ENCODE results near the gene ZNF439.
A peak's percentile ranks its signal among the peaks of the same experiment; 100 is the strongest.
"Not testable (repeated sequence)": the region's sequence is repeated elsewhere in the genome, so short reads cannot be mapped to it uniquely, and the experiment has no call there.

Gene ZNF439

DNA sequence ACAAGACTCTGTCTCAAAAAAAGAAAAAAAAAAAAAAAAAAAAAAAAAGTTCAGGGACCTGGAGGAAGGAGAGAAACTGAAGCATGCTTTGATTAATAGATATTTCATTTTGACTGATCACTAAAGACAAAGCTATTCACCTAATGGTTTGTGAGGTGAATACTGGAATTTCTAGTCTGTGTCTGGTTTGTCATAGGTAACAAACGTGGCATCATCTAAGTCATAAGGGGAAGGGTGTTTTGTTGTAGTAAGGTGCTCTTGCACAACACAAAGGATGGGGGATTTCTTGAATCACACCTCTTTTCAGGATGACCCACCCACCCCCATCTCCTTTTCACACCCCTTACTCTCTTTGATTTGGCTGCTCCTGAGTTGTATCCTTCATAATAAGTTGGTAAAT is 25.2 kb downstream of the ZNF439 start:
- no peak overlapping the region for H3K4me3 ChIP-seq (ENCODE audit: low read length)
- H3K27me3 ChIP-seq (ENCODE audit: control insufficient read depth, insufficient read depth, low read length): no peaks in the 10 kb centered on the region
- H3K36me3 ChIP-seq (ENCODE audit: insufficient read depth, low read length): peaks cover 5% of the 10 kb centered on the region
- no peak overlapping the region for H3K9ac ChIP-seq (ENCODE audit: low read depth, low read length)
- peaks cover 10% of the 10 kb centered on the region for H3K9me3 ChIP-seq (replicated peaks; ENCODE audit: low read length)
- H3K4me2 ChIP-seq (ENCODE audit: low read length): no peak overlapping the region
- no peaks in the 10 kb centered on the region for H3K4me1 ChIP-seq (ENCODE audit: control insufficient read depth, insufficient read depth, low read length)

DNA sequence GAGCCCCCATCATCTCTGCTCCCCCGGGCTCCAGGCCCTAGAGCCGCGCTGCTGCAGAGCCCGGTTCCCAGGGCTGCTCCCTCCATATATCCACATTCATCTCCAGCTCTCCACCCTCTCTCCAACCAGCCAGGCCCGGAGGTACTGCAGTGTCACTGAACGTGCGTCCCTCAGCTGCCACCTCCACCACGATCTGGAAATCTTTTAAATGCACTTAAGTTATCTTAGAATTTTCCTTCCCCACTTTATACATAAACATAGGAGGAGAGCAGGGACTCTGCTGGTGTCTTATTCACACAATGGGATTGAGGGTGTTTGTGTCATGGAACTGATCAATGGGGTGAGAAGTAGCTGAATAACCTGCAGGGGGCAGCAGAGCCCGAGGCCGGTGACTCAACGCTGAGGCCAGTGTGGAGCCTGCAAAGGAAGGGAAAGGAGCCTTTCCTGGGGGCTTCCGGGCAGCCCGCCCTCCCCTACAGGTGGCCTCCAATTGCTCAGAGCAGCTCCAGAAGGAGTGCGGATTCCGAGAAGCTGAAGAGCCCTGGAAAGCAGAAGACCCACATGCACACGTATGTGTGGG is 31.3 kb downstream of the ZNF439 start:
- not testable (repeated sequence) for H3K4me3 ChIP-seq (ENCODE audit: low read length); H3K9me3 ChIP-seq (replicated peaks; ENCODE audit: low read length); H3K9ac ChIP-seq (ENCODE audit: low read depth, low read length); H3K4me2 ChIP-seq (ENCODE audit: low read length); H3K4me1 ChIP-seq (ENCODE audit: control insufficient read depth, insufficient read depth, low read length); H3K36me3 ChIP-seq (ENCODE audit: insufficient read depth, low read length)
- H3K27me3 ChIP-seq (ENCODE audit: control insufficient read depth, insufficient read depth, low read length): peaks cover 11% of the 10 kb centered on the region

DNA sequence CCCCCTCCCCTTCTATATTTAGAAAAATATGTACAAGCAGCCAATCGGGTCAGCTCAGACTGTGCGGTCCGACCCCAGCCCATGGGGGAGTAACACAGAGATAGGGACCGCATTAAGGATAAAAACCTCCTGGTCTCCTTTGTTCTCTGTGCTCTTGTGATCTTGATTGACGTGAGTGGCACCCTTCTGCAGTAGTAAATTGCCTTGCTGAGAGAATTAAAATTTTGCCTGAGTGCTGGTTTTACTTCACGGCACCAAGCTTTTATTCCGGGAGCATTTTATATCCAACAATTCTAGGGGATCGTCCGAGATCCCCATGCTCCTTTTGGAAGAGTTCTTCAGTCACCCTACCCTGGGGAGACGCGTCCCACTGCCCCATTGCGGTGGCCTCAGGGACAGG is 32.1 kb downstream of the ZNF439 start:
- no peak overlapping the region for H3K4me3 ChIP-seq (ENCODE audit: low read length)
- peaks cover 11% of the 10 kb centered on the region for H3K27me3 ChIP-seq (ENCODE audit: control insufficient read depth, insufficient read depth, low read length)
- H3K9ac ChIP-seq (ENCODE audit: low read depth, low read length): no peak overlapping the region
- H3K9me3 ChIP-seq (replicated peaks; ENCODE audit: low read length): no peaks in the 10 kb centered on the region
- no peaks in the 10 kb centered on the region for H3K36me3 ChIP-seq (ENCODE audit: insufficient read depth, low read length)
- no peaks in the 10 kb centered on the region for H3K4me1 ChIP-seq (ENCODE audit: control insufficient read depth, insufficient read depth, low read length)
- H3K4me2 ChIP-seq (ENCODE audit: low read length): no peak overlapping the region

DNA sequence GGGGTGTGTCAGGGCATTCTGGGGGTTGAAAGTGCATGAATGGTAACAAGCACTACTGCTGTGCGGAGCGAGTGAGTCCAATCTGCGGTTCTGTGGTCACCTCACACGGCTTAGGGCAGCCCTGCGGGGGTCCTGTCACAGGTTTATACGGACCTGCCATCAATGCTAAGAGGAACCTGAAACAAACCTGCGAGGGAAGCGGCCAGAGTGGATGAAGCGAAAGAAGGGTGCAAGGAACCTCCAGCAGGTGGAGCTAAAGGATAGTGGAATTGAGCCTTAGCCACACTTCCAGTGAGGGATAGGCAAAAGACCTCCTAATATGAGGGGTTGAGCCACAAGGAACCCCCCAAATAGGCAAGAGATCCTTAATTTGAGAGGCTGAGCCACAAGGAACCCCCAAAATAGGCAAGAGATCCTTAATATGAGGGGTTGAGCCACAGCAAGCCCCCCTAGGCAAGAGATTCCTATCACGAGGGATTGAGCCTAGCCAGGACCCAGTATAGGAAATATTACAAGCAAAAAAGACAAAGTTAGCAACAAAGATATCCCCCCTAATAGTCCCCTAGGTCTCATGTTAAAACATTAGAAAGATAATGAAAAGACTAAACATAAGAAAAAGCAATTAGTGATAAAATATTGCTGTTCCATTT is 32.8 kb downstream of the ZNF439 start:
- H3K36me3 ChIP-seq (ENCODE audit: insufficient read depth, low read length): no peaks in the 10 kb centered on the region
- H3K27me3 ChIP-seq (ENCODE audit: control insufficient read depth, insufficient read depth, low read length): peaks cover 11% of the 10 kb centered on the region
- H3K9ac ChIP-seq (ENCODE audit: low read depth, low read length): no peak overlapping the region
- no peaks in the 10 kb centered on the region for H3K4me1 ChIP-seq (ENCODE audit: control insufficient read depth, insufficient read depth, low read length)
- no peak overlapping the region for H3K4me3 ChIP-seq (ENCODE audit: low read length)
- peak overlapping the region; percentile 58 for H3K4me2 ChIP-seq (ENCODE audit: low read length)
- H3K9me3 ChIP-seq (replicated peaks; ENCODE audit: low read length): no peaks in the 10 kb centered on the region

DNA sequence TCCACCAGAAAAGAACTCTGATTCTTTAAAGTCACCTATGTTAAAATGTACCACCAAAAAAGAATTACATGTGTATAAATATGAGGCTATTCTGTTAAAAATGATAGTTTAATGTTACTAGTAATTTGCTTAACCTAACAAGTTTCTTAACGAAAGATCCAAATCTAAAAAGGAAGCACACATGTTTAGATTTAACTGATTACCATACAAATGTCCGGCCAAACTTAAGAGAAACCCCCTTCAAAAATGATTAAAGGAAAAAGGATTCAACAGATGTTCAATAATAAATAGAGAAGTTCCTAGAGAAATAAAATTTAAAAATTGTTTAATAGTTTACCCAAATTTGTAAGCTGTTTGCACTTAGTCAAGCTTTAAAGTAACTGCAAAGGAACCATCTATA is 34.1 kb downstream of the ZNF439 start:
- Histone ChIP-seq H3K4me2 (ENCODE audit: low read length) (no peak overlapping the region), H3K4me1 (ENCODE audit: control insufficient read depth, insufficient read depth, low read length) (peaks cover 3% of the 10 kb centered on the region), H3K4me3 (ENCODE audit: low read length) (no peak overlapping the region), H3K9ac (ENCODE audit: low read depth, low read length) (no peak overlapping the region), H3K9me3 (replicated peaks; ENCODE audit: low read length) (no peaks in the 10 kb centered on the region), H3K36me3 (ENCODE audit: insufficient read depth, low read length) (no peaks in the 10 kb centered on the region), H3K27me3 (ENCODE audit: control insufficient read depth, insufficient read depth, low read length) (peaks cover 11% of the 10 kb centered on the region)

DNA sequence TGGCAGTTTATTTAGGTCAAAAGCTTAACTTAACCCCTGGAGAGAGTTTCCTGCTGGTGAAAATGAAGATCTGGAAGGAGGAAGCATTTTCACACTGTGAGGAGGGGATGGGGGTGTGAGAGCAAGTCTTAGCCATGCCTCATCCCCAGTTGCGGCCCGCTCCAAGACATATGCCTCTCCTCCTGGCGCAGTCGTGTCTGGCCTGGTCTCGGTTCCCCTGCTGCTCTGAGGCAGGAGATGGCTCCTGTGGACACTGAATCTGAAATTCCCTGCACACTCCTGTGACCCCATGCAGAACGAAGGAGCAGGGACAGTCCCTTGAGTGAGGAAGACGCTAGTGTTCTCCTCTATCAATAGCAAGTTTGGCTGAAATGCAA is 38.7 kb downstream of the ZNF439 start:
- Histone ChIP-seq H3K27me3 (ENCODE audit: control insufficient read depth, insufficient read depth, low read length) (peaks cover 5% of the 10 kb centered on the region), H3K4me1 (ENCODE audit: control insufficient read depth, insufficient read depth, low read length) (peaks cover 7% of the 10 kb centered on the region), H3K9ac (ENCODE audit: low read depth, low read length) (no peak overlapping the region), H3K4me2 (ENCODE audit: low read length) (peak overlapping the region; percentile 92), H3K9me3 (replicated peaks; ENCODE audit: low read length) (no peaks in the 10 kb centered on the region), H3K4me3 (ENCODE audit: low read length) (peak overlapping the region; percentile 94), H3K36me3 (ENCODE audit: insufficient read depth, low read length) (no peaks in the 10 kb centered on the region)

DNA sequence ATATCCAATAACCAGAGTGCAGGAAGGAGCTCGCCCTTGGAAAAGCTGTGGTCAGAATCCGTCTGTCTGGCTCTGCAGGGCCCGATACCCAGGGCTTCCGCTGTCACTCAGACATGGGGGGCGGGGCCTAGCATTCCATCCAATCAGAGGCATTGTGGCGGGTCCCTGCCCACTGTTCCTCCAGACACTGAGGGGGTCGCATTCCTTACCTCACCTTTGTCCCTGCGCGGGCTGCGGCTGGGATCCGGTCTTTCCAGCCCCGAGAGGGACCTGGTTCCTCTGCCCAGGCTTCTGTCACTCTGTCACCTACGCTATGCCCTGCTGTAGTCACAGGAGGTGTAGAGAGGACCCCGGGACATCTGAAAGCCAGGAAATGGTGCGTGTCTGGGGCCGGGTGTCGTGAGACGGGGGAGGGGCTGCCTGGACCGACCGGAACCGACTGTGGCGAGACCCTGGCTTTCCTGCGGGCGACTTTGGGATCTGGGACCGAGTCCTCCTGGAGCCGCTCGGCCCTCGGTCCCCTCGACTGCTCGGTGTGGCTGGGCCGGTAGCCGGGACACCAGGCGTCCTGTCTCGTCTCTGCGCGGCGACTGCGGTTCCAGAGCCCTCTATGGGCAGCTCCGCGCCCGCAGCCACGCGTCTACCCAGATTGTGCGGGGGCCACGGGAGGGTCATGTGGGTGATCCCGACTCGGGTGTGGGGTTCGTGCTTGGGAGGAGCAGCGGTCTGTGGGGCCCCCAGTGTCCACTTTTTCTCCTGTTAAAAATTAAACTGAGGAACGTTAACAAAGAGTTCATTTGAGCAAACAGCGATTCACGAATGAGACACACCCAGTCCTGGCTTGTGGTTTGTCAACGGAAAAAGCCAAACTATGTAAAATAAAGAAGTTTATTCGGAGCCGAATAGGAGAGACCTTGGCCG is 39.3 kb downstream of the ZNF439 start, which contains the start of gene ZNF69:
Gene ZNF69 (plus strand): TSS at position 172 of the 921 bp plus-strand sequence. CDS start 142 bp downstream, at position 314.
- Histone ChIP-seq H3K36me3 (ENCODE audit: insufficient read depth, low read length) (no peaks in the 10 kb centered on the region), H3K9ac (ENCODE audit: low read depth, low read length) (peak within 1 kb of the TSS; percentile 72), H3K9me3 (replicated peaks; ENCODE audit: low read length) (no peaks in the 10 kb centered on the region), H3K4me3 (ENCODE audit: low read length) (peak within 1 kb of the TSS; percentile 94), H3K27me3 (ENCODE audit: control insufficient read depth, insufficient read depth, low read length) (peaks cover 4% of the 10 kb centered on the region), H3K4me1 (ENCODE audit: control insufficient read depth, insufficient read depth, low read length) (peaks cover 7% of the 10 kb centered on the region), H3K4me2 (ENCODE audit: low read length) (peak within 1 kb of the TSS; percentile 92)

DNA sequence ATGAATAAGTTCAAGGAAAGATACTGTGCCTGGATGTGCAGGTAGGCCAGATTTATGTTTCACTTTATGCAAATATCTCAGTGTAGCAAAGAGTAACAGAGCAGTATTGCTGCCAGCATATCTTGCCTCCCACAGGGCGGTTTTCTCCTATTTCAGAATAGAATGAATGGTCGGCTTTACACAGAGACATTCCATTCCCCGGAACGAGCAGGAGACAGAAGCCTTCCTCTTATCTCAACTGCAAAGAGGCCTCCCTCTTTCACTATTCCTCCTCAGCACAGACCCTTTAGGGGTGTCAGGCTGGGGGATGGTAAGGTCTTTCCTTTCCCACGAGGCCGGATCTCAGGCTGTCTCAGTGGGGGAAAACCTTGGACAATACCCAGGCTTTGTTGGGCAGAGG is 41.4 kb downstream of the ZNF439 start:
- H3K9me3 ChIP-seq (replicated peaks; ENCODE audit: low read length); H3K4me3 ChIP-seq (ENCODE audit: low read length); H3K4me2 ChIP-seq (ENCODE audit: low read length); H3K9ac ChIP-seq (ENCODE audit: low read depth, low read length); H3K4me1 ChIP-seq (ENCODE audit: control insufficient read depth, insufficient read depth, low read length); H3K36me3 ChIP-seq (ENCODE audit: insufficient read depth, low read length); H3K27me3 ChIP-seq (ENCODE audit: control insufficient read depth, insufficient read depth, low read length): not testable (repeated sequence)

DNA sequence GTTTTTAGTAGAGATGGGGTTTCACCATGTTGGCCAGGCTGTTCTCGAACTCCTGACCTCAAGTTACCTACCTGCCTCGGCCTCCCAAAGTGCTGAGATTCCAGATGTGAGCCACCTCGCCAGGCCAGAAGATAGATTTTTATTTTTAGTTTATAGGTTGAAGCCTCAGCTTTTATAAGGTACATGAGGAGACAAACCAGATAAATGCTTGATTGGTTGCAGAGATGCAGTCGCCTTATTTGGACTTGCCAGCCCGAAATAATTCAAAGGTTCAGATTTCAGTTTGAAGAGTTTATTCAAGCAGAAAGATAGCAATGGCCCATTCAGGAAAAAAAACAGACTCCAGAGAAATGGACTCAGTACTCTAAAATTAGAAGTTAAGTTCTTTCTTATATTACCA is 42.1 kb downstream of the ZNF439 start:
- H3K4me2 ChIP-seq (ENCODE audit: low read length): no peak overlapping the region
- H3K36me3 ChIP-seq (ENCODE audit: insufficient read depth, low read length): peaks cover 4% of the 10 kb centered on the region
- H3K4me1 ChIP-seq (ENCODE audit: control insufficient read depth, insufficient read depth, low read length): peaks cover 7% of the 10 kb centered on the region
- H3K9me3 ChIP-seq (replicated peaks; ENCODE audit: low read length): no peaks in the 10 kb centered on the region
- H3K4me3 ChIP-seq (ENCODE audit: low read length): no peak overlapping the region
- H3K27me3 ChIP-seq (ENCODE audit: control insufficient read depth, insufficient read depth, low read length): no peaks in the 10 kb centered on the region
- H3K9ac ChIP-seq (ENCODE audit: low read depth, low read length): no peak overlapping the region

DNA sequence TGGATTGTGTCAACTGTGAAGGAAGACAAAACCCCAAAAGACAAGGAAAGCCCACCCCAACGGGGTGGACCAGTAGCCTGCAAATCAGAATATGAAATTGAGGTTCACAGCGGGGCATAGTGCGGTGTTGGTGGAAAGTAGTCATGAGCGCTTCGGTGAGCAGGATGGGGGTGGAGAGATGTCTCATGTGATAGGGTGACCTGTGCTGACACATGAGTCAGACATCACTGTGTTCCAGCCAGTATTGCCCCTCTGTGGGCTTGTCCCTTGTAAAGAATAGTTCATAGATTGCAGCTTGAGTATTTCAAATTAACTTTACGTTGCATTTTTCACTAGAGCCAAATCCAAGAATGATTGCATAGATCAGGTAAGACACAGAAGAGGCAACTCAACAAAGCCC is 46.3 kb downstream of the ZNF439 start:
- H3K9me3 ChIP-seq (replicated peaks; ENCODE audit: low read length): no peaks in the 10 kb centered on the region

DNA sequence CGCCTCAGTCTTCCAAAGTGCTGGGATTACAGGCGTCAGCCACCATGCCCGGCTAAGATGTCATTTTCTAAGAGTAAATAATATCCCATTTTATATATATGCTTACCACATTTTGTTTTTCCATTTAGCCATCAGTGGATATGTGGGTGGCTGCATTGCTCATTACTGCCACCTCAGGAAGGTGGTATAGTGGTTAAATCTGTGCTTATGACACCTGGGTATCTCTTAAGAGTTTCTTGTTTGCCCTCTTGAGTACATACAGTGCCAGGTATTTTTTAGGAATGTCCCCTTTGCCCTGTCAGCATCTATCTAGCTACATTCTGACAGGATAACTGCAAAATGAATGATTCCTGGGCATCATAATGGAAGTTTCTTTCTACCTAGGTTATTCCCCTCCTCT is 53.7 kb downstream of the ZNF439 start:
- Histone ChIP-seq H3K27me3 (ENCODE audit: control insufficient read depth, insufficient read depth, low read length) (no peaks in the 10 kb centered on the region), H3K9me3 (replicated peaks; ENCODE audit: low read length) (peaks cover 21% of the 10 kb centered on the region), H3K4me3 (ENCODE audit: low read length) (no peak overlapping the region), H3K9ac (ENCODE audit: low read depth, low read length) (no peak overlapping the region), H3K36me3 (ENCODE audit: insufficient read depth, low read length) (peaks cover 27% of the 10 kb centered on the region), H3K4me1 (ENCODE audit: control insufficient read depth, insufficient read depth, low read length) (no peaks in the 10 kb centered on the region), H3K4me2 (ENCODE audit: low read length) (no peak overlapping the region)

More for the DNA sequence above, 46.3 kb downstream of the ZNF439 start:
- Histone ChIP-seq H3K27me3 (ENCODE audit: control insufficient read depth, insufficient read depth, low read length) (no peaks in the 10 kb centered on the region), H3K9ac (ENCODE audit: low read depth, low read length) (no peak overlapping the region), H3K4me1 (ENCODE audit: control insufficient read depth, insufficient read depth, low read length) (no peaks in the 10 kb centered on the region), H3K4me3 (ENCODE audit: low read length) (no peak overlapping the region), H3K36me3 (ENCODE audit: insufficient read depth, low read length) (peaks cover 4% of the 10 kb centered on the region), H3K4me2 (ENCODE audit: low read length) (no peak overlapping the region)

Measured in skeletal muscle satellite cell (primary cell).